NCI-H774 (cell line): ENCODE data around the gene RFC4.

ENCODE experiments used
- DNase-seq: peaks from one replicate; lab custom pipeline; 2025; lab: John Stamatoyannopoulos, UW

Gene RFC4

DNA sequence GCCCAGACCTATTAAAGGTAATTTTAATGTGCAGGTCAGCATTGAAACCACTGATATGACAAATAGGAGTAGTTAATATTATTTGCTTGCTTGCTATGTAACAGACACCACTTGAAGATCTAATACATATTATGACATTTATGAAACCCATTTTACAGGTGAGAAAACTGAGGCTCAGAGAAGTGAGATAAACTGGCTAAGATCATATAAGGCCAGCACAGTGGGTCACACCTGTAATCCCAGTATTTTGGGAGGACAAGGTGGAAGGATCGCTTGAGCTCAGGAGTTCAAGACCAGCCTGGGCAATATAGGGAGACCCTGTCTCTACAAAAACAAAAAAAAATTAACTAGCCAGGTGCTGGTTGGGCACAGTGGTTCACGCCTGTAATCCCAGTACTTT is 56.0 kb downstream of the RFC4 start:
- no peak for DNase-seq

DNA sequence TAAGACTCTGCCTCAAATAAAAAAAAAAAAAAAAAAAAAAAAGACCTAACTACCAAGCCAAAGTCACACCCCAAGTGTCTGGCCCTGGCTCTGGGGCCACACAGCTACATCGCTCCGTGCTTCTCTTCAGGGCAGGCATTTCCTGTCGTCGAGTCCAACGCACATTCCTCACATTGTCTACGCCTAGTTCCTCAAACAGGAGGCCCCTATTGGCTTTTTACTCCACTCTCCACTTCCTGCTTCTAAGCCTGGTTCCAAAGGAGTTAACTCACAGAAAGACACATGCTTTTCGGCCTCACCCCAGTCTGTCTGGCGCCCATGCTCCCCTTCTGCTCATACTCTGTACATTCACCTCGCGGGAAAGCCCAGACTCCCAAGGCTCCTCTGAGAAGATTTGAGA is 60.3 kb downstream of the RFC4 start:
- DNase-seq = no peak

DNA sequence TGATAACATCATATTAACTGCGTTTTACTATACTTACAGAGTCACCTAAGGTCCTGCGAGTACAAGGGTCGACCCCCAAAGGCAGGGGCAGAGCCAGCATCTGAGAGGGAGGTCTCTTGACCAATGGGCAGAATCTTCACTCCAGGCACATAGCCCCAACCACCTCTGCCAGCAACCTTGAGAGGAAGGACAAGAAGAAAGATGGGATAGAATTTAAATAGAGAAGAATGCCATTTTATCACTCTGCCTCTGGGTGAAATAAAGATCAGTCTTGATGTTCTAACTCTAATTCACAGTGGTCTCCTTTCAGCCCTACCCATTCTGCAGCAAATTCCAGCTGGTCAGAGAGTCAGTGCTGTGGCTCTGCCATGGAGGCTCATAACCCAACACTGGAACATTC is 62.6 kb downstream of the RFC4 start:
- DNase-seq = no peak

DNA sequence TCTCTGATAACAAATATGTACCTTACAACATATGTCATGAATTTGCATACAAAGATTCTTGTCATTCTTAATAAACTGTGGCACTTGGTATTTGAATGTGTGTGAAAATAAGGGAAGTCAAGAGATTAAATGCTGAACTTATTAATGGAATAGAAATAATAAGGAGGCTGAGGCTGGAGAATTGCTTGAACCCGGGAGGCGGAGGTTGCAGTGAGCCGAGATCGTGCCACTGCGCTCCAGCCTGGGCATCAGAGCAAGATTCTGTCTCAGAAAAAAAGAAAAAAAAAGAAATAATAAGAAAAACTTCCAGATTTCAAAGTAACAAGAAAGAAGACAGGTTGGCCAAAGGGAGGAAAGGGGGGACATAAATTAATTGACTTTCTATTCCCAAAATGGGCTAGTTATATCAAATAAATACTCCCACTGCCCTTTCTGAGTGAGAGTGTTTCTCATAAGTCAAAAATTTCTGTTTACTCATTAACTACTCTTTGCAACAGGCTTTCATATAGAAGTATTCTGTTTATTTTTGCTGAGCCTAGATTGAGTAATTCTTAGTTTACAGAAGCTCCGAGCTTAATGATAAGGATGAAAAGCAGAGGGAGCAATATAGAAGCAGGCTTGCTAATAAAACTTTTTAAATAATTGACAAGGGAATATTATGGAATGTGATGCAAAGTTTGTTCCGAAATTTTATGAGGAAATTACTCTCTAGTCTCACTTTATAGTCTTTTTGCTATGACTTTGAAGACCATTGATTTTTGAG is 63.5 kb downstream of the RFC4 start:
- DNase-seq = no peak
